SK-N-SH treated with all-trans-retinoic acid at 6 μM for 48 hours (cell line): Measurements from ENCODE around the gene PBX3.
"Not testable (repeated sequence)": the region's sequence is repeated elsewhere in the genome, so short reads cannot be mapped to it uniquely, and the experiment has no call there.

Experiments used
- ATAC-seq: fragments of 200-7000 bp; cut with Tn5 transposase; 3 replicates; pipeline ENCODE4 v1.9.1; 2020; ENCODE audit warnings: mild to moderate bottlenecking, moderate library complexity
- ARNTL ChIP-seq: fragments of 450-650 bp; formaldehyde crosslinking; IDR thresholded peaks from 2 replicates; pipeline ENCODE4 v1.5.0; 2020; ENCODE audit warnings: low read depth, mild to moderate bottlenecking, moderate library complexity, borderline replicate concordance
- BACH2 ChIP-seq: fragments of 250-450 bp; sonication (Bioruptor Pico); IDR thresholded peaks from 2 replicates; pipeline ENCODE4 v1.9.0; 2021; ENCODE audit warnings: mild to moderate bottlenecking, borderline replicate concordance
- CSDC2 ChIP-seq: fragments of 250-450 bp; sonication (Bioruptor Pico); IDR thresholded peaks from 2 replicates; pipeline ENCODE4 v1.5.0; 2020; ENCODE audit warnings: mild to moderate bottlenecking, moderate library complexity
- ESRRG ChIP-seq: fragments of 250-450 bp; sonication (Bioruptor Pico); IDR thresholded peaks from 2 replicates; pipeline ENCODE4 v1.6.1; 2021; ENCODE audit warnings: mild to moderate bottlenecking
- ISL1 ChIP-seq: fragments of 250-450 bp; sonication (Bioruptor Pico); IDR thresholded peaks from 2 replicates; pipeline ENCODE4 v2.1.2; 2022; ENCODE audit warnings: mild to moderate bottlenecking, moderate library complexity
- OSR1 ChIP-seq: fragments of 250-450 bp; sonication (Bioruptor Pico); IDR thresholded peaks from 2 replicates; pipeline ENCODE4 v1.8.0; 2022; ENCODE audit warnings: moderate library complexity, mild to moderate bottlenecking, inconsistent platforms
- PPARA ChIP-seq: fragments of 250-450 bp; sonication (Bioruptor Pico); IDR thresholded peaks from 2 replicates; pipeline ENCODE4 v1.5.0; 2020; ENCODE audit warnings: mild to moderate bottlenecking, borderline replicate concordance
- SNAI2 ChIP-seq: fragments of 250-450 bp; sonication (Bioruptor Pico); IDR thresholded peaks from 2 replicates; pipeline ENCODE4 v1.5.0; 2020; ENCODE audit warnings: mild to moderate bottlenecking, moderate library complexity
- TCF4 ChIP-seq: fragments of 250-450 bp; sonication (Bioruptor Pico); IDR thresholded peaks from 2 replicates; pipeline ENCODE4 v1.8.0; 2021; ENCODE audit warnings: mild to moderate bottlenecking, moderate library complexity, borderline replicate concordance
- TOX ChIP-seq: fragments of 250-450 bp; sonication (Bioruptor Pico); IDR thresholded peaks from 2 replicates; pipeline ENCODE4 v1.8.0; 2021; ENCODE audit warnings: mild to moderate bottlenecking, moderate library complexity, borderline replicate concordance
- ZFP30 ChIP-seq: fragments of 450-650 bp; formaldehyde crosslinking; IDR thresholded peaks from 2 replicates; pipeline ENCODE4 v1.5.0; 2022; ENCODE audit warnings: mild to moderate bottlenecking, moderate library complexity
- ZNF565 ChIP-seq: fragments of 450-650 bp; formaldehyde crosslinking; conservative IDR thresholded peaks from 2 replicates; pipeline ENCODE4 v1.5.0; 2020; ENCODE audit warnings: low read depth, mild to moderate bottlenecking, moderate library complexity
- ZNF70 ChIP-seq: fragments of 450-650 bp; formaldehyde crosslinking; IDR thresholded peaks from 2 replicates; pipeline ENCODE4 v1.5.0; 2020; ENCODE audit warnings: mild to moderate bottlenecking, moderate library complexity
- ZNF8 ChIP-seq: fragments of 450-650 bp; formaldehyde crosslinking; IDR thresholded peaks from 2 replicates; pipeline ENCODE4 v1.5.0; 2020; ENCODE audit warnings: mild to moderate bottlenecking, moderate library complexity
- TF ChIP-seq, protein P1 (sequence below): fragments of 250-450 bp; sonication (Bioruptor Pico); IDR thresholded peaks from 2 replicates; pipeline ENCODE4 v1.8.0; 2021; ENCODE audit warnings: low read depth, mild to moderate bottlenecking, moderate library complexity, borderline replicate concordance
- TF ChIP-seq, protein P2 (sequence below): fragments of 250-450 bp; sonication (Bioruptor Pico); IDR thresholded peaks from 2 replicates; pipeline ENCODE4 v1.5.0; 2020; ENCODE audit warnings: mild to moderate bottlenecking, moderate library complexity
- TF ChIP-seq, protein P3 (sequence below): fragments of 250-450 bp; sonication (Bioruptor Pico); IDR thresholded peaks from 2 replicates; pipeline ENCODE4 v1.8.0; 2020; ENCODE audit warnings: mild to moderate bottlenecking, moderate library complexity, borderline replicate concordance
- TF ChIP-seq, protein P4 (sequence below): fragments of 250-450 bp; sonication (Bioruptor Pico); IDR thresholded peaks from 2 replicates; pipeline ENCODE4 v1.5.1; 2020; ENCODE audit warnings: low read depth, mild to moderate bottlenecking, moderate library complexity
- TF ChIP-seq, protein P5 (sequence below): fragments of 250-450 bp; sonication (Bioruptor Pico); IDR thresholded peaks from 2 replicates; pipeline ENCODE4 v1.5.1; 2021; ENCODE audit warnings: mild to moderate bottlenecking, moderate library complexity

Gene PBX3

DNA sequence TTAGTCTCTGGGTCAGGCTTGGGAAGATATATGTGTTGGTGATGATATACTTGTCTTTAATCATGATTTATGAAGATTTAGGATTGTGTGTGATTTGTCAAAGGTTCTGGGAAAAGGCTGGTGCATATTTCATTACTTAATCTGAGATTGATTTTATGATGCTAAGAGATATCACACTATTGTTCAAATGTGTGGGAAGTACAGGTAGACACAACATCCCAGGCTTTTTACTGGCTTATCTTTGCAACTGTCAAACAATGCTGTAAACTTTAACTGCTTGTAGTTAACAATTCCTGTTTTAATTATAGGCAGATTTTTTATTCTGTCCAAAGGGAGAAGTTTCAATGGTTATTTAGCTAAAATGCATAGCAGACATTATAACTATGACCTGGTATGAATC, 23.9 kb downstream of the PBX3 start:
- TF ChIP-seq BACH2 (CRISPR knock-in tag) (no peak), SNAI2 (CRISPR knock-in tag) (no peak), TOX (no peak), ZFP30 (no peak), OSR1 (CRISPR knock-in tag) (no peak), ZNF70 (CRISPR knock-in tag) (no peak)
- TF ChIP-seq, protein P1, sequence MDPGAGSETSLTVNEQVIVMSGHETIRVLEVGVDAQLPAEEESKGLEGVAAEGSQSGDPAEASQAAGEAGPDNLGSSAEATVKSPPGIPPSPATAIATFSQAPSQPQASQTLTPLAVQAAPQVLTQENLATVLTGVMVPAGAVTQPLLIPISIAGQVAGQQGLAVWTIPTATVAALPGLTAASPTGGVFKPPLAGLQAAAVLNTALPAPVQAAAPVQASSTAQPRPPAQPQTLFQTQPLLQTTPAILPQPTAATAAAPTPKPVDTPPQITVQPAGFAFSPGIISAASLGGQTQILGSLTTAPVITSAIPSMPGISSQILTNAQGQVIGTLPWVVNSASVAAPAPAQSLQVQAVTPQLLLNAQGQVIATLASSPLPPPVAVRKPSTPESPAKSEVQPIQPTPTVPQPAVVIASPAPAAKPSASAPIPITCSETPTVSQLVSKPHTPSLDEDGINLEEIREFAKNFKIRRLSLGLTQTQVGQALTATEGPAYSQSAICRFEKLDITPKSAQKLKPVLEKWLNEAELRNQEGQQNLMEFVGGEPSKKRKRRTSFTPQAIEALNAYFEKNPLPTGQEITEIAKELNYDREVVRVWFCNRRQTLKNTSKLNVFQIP, result no peak
- no peak for ATAC-seq

DNA sequence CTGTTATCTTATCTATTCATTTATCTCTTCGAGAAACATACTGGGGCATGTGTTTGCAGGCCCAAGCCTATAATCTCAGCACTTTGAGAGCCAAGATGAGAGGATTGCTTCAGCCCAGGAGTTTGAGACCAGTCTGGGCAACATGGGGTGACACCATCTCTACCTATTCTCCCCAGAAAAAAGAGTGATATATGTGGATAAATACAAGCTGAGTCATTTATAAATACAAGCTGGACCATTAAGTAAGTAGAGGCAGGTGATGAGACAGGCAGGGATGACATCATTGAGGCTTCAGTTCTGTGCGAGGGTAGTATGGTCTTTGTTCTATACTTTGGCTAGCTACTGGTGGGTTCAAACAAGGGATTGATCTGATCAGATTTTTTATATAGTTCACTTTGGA, 25.6 kb downstream of the PBX3 start:
- no peak for ATAC-seq
- TF ChIP-seq SNAI2 (CRISPR knock-in tag) (no peak), TCF4 (CRISPR knock-in tag) (no peak), OSR1 (CRISPR knock-in tag) (no peak), ISL1 (CRISPR knock-in tag) (no peak), ARNTL (no peak), BACH2 (CRISPR knock-in tag) (no peak), PPARA (CRISPR knock-in tag) (no peak), ZNF70 (CRISPR knock-in tag) (no peak), ZNF8 (CRISPR knock-in tag) (no peak), CSDC2 (CRISPR knock-in tag) (no peak), ESRRG (CRISPR knock-in tag) (no peak)
- TF ChIP-seq, protein P2, sequence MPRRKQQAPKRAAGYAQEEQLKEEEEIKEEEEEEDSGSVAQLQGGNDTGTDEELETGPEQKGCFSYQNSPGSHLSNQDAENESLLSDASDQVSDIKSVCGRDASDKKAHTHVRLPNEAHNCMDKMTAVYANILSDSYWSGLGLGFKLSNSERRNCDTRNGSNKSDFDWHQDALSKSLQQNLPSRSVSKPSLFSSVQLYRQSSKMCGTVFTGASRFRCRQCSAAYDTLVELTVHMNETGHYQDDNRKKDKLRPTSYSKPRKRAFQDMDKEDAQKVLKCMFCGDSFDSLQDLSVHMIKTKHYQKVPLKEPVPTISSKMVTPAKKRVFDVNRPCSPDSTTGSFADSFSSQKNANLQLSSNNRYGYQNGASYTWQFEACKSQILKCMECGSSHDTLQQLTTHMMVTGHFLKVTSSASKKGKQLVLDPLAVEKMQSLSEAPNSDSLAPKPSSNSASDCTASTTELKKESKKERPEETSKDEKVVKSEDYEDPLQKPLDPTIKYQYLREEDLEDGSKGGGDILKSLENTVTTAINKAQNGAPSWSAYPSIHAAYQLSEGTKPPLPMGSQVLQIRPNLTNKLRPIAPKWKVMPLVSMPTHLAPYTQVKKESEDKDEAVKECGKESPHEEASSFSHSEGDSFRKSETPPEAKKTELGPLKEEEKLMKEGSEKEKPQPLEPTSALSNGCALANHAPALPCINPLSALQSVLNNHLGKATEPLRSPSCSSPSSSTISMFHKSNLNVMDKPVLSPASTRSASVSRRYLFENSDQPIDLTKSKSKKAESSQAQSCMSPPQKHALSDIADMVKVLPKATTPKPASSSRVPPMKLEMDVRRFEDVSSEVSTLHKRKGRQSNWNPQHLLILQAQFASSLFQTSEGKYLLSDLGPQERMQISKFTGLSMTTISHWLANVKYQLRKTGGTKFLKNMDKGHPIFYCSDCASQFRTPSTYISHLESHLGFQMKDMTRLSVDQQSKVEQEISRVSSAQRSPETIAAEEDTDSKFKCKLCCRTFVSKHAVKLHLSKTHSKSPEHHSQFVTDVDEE (CRISPR knock-in tag), result no peak
- TF ChIP-seq, protein P3, sequence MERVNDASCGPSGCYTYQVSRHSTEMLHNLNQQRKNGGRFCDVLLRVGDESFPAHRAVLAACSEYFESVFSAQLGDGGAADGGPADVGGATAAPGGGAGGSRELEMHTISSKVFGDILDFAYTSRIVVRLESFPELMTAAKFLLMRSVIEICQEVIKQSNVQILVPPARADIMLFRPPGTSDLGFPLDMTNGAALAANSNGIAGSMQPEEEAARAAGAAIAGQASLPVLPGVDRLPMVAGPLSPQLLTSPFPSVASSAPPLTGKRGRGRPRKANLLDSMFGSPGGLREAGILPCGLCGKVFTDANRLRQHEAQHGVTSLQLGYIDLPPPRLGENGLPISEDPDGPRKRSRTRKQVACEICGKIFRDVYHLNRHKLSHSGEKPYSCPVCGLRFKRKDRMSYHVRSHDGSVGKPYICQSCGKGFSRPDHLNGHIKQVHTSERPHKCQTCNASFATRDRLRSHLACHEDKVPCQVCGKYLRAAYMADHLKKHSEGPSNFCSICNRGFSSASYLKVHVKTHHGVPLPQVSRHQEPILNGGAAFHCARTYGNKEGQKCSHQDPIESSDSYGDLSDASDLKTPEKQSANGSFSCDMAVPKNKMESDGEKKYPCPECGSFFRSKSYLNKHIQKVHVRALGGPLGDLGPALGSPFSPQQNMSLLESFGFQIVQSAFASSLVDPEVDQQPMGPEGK (CRISPR knock-in tag), result no peak
- TF ChIP-seq, protein P4, sequence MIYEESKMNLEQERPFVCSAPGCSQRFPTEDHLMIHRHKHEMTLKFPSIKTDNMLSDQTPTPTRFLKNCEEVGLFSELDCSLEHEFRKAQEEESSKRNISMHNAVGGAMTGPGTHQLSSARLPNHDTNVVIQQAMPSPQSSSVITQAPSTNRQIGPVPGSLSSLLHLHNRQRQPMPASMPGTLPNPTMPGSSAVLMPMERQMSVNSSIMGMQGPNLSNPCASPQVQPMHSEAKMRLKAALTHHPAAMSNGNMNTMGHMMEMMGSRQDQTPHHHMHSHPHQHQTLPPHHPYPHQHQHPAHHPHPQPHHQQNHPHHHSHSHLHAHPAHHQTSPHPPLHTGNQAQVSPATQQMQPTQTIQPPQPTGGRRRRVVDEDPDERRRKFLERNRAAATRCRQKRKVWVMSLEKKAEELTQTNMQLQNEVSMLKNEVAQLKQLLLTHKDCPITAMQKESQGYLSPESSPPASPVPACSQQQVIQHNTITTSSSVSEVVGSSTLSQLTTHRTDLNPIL (CRISPR knock-in tag), result no peak
- TF ChIP-seq, protein P5, sequence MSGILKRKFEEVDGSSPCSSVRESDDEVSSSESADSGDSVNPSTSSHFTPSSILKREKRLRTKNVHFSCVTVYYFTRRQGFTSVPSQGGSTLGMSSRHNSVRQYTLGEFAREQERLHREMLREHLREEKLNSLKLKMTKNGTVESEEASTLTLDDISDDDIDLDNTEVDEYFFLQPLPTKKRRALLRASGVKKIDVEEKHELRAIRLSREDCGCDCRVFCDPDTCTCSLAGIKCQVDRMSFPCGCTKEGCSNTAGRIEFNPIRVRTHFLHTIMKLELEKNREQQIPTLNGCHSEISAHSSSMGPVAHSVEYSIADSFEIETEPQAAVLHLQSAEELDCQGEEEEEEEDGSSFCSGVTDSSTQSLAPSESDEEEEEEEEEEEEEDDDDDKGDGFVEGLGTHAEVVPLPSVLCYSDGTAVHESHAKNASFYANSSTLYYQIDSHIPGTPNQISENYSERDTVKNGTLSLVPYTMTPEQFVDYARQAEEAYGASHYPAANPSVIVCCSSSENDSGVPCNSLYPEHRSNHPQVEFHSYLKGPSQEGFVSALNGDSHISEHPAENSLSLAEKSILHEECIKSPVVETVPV (CRISPR knock-in tag), result no peak

DNA sequence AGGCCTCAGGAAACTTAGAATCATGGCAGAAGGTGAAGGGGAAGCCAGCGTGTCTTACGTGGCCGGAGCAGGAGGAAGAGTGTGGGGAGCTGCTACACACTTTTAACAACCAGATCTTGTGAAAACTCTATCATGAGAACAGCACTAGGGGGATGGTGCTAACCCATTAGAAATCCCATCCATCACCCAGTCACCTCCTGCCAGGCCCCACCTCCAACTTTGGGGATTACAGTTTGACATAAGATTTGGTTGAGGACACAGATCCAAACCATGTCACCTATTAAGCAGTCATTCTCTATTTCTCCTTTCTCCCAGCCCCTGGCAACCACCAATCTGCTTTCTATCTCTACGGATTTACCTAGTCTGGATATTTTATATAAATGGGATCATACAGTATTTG, 26.9 kb downstream of the PBX3 start:
- TF ChIP-seq CSDC2 (CRISPR knock-in tag), result no peak
- no peak for TF ChIP-seq ZNF8 (CRISPR knock-in tag)
- TF ChIP-seq ARNTL, result no peak
- no peak for TF ChIP-seq BACH2 (CRISPR knock-in tag)
- TF ChIP-seq ZNF565 (CRISPR knock-in tag), result no peak
- no peak for TF ChIP-seq SNAI2 (CRISPR knock-in tag)
- no peak for TF ChIP-seq PPARA (CRISPR knock-in tag)
- no peak for TF ChIP-seq ESRRG (CRISPR knock-in tag)
- TF ChIP-seq, all 23 proteins: peak for 0
- no peak for ATAC-seq

DNA sequence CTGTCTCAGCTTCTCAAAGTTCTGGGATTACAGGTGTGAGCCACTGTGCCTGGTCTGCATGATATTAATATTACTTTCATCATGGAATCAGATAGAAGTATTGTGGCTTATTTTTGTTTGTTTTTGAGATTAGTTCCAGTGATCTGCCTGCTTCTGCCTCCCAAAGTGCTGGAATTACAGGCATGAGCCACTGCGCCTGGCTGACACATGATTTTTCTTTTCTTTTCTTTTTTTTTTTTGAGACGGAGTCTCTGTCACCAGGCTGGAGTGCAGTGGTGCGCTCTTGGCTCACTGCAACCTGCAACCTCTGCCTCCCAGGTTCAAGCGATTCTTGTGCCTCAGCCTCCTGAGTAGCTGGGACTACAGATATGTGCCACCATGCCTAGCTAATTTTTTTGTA, 29.6 kb downstream of the PBX3 start:
- not testable (repeated sequence) for ATAC-seq

DNA sequence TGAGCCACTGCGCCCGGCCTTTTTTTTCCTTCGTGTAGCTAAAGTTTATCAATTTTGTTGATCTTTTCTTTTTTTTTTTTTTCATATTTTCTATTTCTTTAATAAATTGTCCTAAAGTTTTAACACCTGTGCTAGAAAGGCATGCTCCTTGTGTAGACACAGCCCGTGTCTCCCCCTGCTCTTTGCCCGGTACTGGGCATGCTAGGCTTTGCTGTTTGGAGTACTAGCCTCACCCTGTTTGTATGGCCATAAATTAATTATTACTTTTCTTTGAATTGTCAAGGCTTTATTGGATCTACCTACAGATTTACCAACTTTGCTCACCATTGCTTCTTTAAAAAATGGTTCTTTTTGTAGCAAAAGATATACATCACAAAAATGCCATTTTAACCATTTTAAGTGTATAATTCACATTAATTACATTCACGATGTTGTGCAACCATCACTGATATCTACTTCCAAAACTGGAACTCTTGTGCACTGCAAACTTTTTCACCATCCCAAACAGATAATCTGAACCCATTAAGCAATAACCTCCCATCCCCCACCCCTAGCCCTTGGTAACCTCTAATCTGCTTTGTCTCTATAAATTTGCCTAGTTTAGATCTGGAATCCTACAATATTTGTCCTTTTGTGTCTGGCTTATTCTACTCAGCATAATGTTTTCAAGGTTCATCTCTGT, 31.5 kb downstream of the PBX3 start:
- not testable (repeated sequence) for ATAC-seq

DNA sequence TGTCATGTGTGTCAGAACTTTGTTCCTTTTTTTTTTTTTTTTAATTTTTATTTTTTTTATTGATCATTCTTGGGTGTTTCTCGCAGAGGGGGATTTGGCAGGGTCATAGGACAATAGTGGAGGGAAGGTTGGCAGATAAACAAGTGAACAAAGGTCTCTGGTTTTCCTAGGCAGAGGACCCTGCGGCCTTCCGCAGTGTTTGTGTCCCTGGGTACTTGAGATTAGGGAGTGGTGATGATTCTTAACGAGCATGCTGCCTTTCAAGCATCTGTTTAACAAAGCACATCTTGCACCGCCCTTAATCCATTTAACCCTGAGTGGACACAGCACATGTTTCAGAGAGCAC, 32.0 kb downstream of the PBX3 start:
- ATAC-seq, result not testable (repeated sequence)
